Measurements from ENCODE around the gene UNKL. TPM values are rescaled to one million over a fixed set of nuclear protein-coding genes. Genes with fewer than 3 reads are reported as not detected.

The UNKL gene
- total RNA-seq, 3 donors from 2014 or later (not counting 1 experiment from before 2014, with no cell fraction given) = 114 to 130 (median 127) TPM

GRCh38 chr16:1459967-1460366 is 45.5 kb upstream of the UNKL start:
- H3K27me3 ChIP-seq (ENCODE audit: control insufficient read depth, insufficient read depth, low read length) = no peaks in the 10 kb centered on the region
- H3K27ac ChIP-seq (ENCODE audit: low read length) = peak overlapping the region; percentile 25
- H3K27me3 Mint-ChIP-seq (ENCODE audit: low read depth in 2 of 2) = no peaks in the 10 kb centered on the region
- DNase-seq (no peak), ATAC-seq (no peak)
- no peaks in the 10 kb centered on the region for H3K9me3 ChIP-seq (ENCODE audit: control insufficient read depth, insufficient read depth, low read length)
- WGBS (ENCODE audit: insufficient coverage) = 90% methylated on average over 10 of the region's 10 CpGs
- peaks cover 42% of the 10 kb centered on the region for H3K36me3 ChIP-seq (ENCODE audit: control insufficient read depth, insufficient read depth, low read length)
- no peaks in the 10 kb centered on the region for H3K36me3 Mint-ChIP-seq
- H3K9me3 Mint-ChIP-seq = no peaks in the 10 kb centered on the region
- H3K4me1 Mint-ChIP-seq = no peaks in the 10 kb centered on the region
- no peak overlapping the region for H3K4me3 ChIP-seq (ENCODE audit: low read length)
- peaks cover 11% of the 10 kb centered on the region for H3K4me1 ChIP-seq (ENCODE audit: control insufficient read depth, insufficient read depth, low read length)
- H3K4me3 Mint-ChIP-seq = no peak overlapping the region
- TF ChIP-seq, protein P1, sequence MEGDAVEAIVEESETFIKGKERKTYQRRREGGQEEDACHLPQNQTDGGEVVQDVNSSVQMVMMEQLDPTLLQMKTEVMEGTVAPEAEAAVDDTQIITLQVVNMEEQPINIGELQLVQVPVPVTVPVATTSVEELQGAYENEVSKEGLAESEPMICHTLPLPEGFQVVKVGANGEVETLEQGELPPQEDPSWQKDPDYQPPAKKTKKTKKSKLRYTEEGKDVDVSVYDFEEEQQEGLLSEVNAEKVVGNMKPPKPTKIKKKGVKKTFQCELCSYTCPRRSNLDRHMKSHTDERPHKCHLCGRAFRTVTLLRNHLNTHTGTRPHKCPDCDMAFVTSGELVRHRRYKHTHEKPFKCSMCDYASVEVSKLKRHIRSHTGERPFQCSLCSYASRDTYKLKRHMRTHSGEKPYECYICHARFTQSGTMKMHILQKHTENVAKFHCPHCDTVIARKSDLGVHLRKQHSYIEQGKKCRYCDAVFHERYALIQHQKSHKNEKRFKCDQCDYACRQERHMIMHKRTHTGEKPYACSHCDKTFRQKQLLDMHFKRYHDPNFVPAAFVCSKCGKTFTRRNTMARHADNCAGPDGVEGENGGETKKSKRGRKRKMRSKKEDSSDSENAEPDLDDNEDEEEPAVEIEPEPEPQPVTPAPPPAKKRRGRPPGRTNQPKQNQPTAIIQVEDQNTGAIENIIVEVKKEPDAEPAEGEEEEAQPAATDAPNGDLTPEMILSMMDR (IDR thresholded peaks at IDR 0.05) = no peak
- intact Hi-C loops (cut with micrococcal nuclease) = no loop called here
- H3K27ac Mint-ChIP-seq = no peak overlapping the region

DNA sequence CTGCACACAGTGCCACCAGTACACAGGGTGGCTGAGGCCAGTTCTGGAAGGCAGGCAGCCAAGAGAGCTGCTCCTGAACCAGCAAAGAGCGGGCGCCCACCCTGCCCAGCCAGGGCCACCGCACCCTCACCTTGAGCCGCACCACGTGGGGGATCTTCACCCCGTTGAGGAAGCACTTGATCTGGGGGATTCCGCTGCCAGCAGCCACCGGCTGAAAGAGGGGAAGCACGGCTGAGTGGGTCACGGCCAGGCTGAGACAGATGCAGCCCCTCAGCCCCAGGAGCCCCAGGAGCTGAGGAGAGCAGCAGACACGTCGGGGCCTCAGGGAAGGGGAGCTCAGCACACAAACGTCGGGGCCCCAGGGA is 44.5 kb upstream of the UNKL start:
- peak overlapping the region in 1 of 2 donors; percentile 27 for H3K27ac Mint-ChIP-seq
- peak overlapping the region; percentile 82 for H3K27ac ChIP-seq (ENCODE audit: low read length)
- no peaks in the 10 kb centered on the region for H3K27me3 ChIP-seq (ENCODE audit: control insufficient read depth, insufficient read depth, low read length)
- DNase-seq = no peak
- WGBS (ENCODE audit: insufficient coverage) = 63% methylated on average over 14 of the region's 14 CpGs
- H3K27me3 Mint-ChIP-seq (ENCODE audit: low read depth in 2 of 2) = no peaks in the 10 kb centered on the region
- H3K36me3 Mint-ChIP-seq = no peaks in the 10 kb centered on the region
- ATAC-seq = peak in 1 of 3 donors; percentile 27
- H3K9me3 Mint-ChIP-seq = no peaks in the 10 kb centered on the region
- H3K4me1 ChIP-seq (ENCODE audit: control insufficient read depth, insufficient read depth, low read length) = peaks cover 11% of the 10 kb centered on the region
- no peaks in the 10 kb centered on the region for H3K4me1 Mint-ChIP-seq
- no peaks in the 10 kb centered on the region for H3K9me3 ChIP-seq (ENCODE audit: control insufficient read depth, insufficient read depth, low read length)
- TF ChIP-seq, protein P1 (IDR thresholded peaks at IDR 0.05) = no peak
- no peak overlapping the region for H3K4me3 Mint-ChIP-seq
- intact Hi-C loops (cut with micrococcal nuclease) = no loop called here
- H3K36me3 ChIP-seq (ENCODE audit: control insufficient read depth, insufficient read depth, low read length) = peaks cover 48% of the 10 kb centered on the region
- no peak overlapping the region for H3K4me3 ChIP-seq (ENCODE audit: low read length)

DNA sequence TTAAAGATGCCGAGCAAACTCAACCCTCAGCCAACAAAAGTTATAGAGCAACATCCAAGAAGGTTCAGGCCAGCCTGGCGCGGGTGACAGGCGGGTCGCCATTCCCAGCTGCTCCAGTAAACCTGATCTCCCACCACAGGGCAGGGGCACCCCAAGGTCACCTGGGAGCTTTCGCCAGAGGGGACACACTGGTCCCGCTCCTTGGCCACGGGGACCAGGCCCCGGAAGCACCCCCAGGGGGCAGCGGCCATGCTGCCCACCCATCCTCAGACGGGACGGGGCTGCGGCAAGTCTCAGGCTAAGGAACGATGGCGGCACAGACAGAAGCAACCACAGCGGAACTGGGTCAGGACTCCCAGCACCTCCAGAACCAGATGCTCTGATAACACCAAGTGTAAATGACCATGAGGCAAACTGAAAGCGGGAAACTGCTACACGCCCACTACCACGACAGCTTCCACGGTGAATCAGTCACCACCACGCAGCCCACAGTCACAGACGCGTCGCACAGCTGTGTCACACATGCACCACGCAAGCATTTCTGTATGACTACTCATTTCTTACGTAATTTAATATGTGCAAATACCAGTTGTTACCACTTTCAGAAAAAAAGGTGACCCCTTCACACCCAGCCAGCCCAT is 44.0 kb upstream of the UNKL start:
- ATAC-seq = no peak

More for the DNA sequence above, 44.0 kb upstream of the UNKL start:
- Mint-ChIP-seq H3K27ac (peak overlapping the region in 1 of 2 donors; percentile 27), H3K4me3 (no peak overlapping the region), H3K9me3 (no peaks in the 10 kb centered on the region), H3K4me1 (no peaks in the 10 kb centered on the region), H3K36me3 (no peaks in the 10 kb centered on the region), H3K27me3 (ENCODE audit: low read depth in 2 of 2) (no peaks in the 10 kb centered on the region)
- 84% methylated on average over 25 of the region's 26 CpGs for WGBS (ENCODE audit: insufficient coverage)
- intact Hi-C loops (cut with micrococcal nuclease) = no loop called here
- peaks cover 11% of the 10 kb centered on the region for H3K4me1 ChIP-seq (ENCODE audit: control insufficient read depth, insufficient read depth, low read length)
- no peak for DNase-seq
- peak overlapping the region; percentile 82 for H3K27ac ChIP-seq (ENCODE audit: low read length)
- H3K9me3 ChIP-seq (ENCODE audit: control insufficient read depth, insufficient read depth, low read length) = no peaks in the 10 kb centered on the region
- TF ChIP-seq, protein P1 (IDR thresholded peaks at IDR 0.05) = no peak
- peaks cover 52% of the 10 kb centered on the region for H3K36me3 ChIP-seq (ENCODE audit: control insufficient read depth, insufficient read depth, low read length)
- no peak overlapping the region for H3K4me3 ChIP-seq (ENCODE audit: low read length)
- no peaks in the 10 kb centered on the region for H3K27me3 ChIP-seq (ENCODE audit: control insufficient read depth, insufficient read depth, low read length)
